Measurements from ENCODE around the gene CCN5.
A peak's percentile ranks its signal among the peaks of the same experiment; 100 is the strongest.

Gene CCN5

DNA sequence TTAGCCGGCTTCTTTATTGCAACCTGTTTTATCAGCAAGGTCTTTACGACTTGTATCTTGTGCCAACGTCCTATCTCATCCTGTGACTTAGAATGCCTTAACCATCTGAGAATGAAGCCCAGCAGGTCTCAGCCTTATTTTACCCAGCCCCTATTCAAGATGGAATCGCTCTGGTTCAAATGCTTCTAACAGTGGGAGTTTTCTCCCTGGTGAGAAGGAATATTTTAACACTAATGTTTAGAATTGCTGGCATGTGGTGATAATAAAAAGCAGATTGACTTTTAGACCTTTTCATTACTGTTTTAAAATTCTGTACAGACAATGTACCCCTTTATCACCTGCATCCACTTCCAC lies 20.6 kb downstream of the CCN5 start:
- Histone ChIP-seq H3K4me3 (ENCODE audit: insufficient read depth, low read depth, low read length) (no peak overlapping the region), H3K27ac (ENCODE audit: insufficient read depth, low read depth, low read length, poor library complexity, severe bottlenecking) (no peak overlapping the region), H3K27me3 (ENCODE audit: control insufficient read depth, insufficient read depth, low read length, poor library complexity, severe bottlenecking) (no peaks in the 10 kb centered on the region), H3K36me3 (ENCODE audit: control insufficient read depth, insufficient read depth, low read length) (no peaks in the 10 kb centered on the region), H3K4me1 (ENCODE audit: control insufficient read depth, insufficient read depth, low read length) (no peaks in the 10 kb centered on the region), H3K9me3 (ENCODE audit: control insufficient read depth, low read length) (no peaks in the 10 kb centered on the region)
- 95 to 97% methylated on average over 4 of the region's 4 CpGs for WGBS, 2 experiments

DNA sequence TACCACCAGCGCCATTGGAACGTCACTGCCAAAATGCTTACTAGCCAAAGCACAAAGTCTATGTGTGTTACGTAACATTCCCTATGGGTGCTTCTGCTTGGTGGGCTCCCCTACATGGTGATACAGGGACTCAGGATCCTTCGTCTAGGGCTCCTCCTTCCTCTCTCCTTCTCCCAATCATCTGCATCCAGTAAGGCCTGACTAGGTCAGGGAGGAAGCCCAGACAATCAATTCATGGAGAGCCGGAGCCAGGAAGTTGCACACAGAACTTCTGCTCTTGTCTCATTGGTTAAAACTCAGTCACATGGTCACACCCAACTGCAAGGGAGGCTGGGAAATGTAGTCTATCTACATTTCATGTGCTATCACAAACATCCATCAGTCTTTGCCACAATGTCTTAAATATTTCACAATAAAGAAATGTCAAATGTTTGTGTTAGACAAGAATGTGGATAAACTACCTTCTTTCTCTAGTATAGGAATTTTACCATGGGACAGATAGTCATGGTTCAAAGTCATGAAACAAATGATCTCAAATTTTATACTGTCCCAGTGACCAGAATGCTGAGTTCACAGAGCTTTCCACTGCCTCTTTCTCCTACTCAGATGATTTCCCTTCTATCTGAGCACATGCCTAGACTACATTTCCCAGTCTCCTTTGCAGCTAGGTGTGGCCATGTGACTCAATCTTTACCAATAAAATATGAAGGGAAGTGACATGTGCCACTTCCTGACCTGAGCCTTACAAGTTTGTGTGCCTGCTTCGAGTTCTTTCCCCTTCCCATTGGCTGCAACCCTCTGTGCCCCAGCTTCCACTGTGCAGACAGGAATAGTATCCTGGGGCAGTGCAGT lies 21.2 kb downstream of the CCN5 start:
- no peak overlapping the region for H3K4me3 ChIP-seq (ENCODE audit: insufficient read depth, low read depth, low read length)
- 67 to 71% methylated on average over 6 of the region's 6 CpGs for WGBS, 2 experiments
- peaks cover under 1% of the 10 kb centered on the region for H3K27me3 ChIP-seq (ENCODE audit: control insufficient read depth, insufficient read depth, low read length, poor library complexity, severe bottlenecking)
- H3K36me3 ChIP-seq (ENCODE audit: control insufficient read depth, insufficient read depth, low read length), result no peaks in the 10 kb centered on the region
- H3K4me1 ChIP-seq (ENCODE audit: control insufficient read depth, insufficient read depth, low read length), result no peaks in the 10 kb centered on the region
- H3K9me3 ChIP-seq (ENCODE audit: control insufficient read depth, low read length), result no peaks in the 10 kb centered on the region
- no peak overlapping the region for H3K27ac ChIP-seq (ENCODE audit: insufficient read depth, low read depth, low read length, poor library complexity, severe bottlenecking)

DNA sequence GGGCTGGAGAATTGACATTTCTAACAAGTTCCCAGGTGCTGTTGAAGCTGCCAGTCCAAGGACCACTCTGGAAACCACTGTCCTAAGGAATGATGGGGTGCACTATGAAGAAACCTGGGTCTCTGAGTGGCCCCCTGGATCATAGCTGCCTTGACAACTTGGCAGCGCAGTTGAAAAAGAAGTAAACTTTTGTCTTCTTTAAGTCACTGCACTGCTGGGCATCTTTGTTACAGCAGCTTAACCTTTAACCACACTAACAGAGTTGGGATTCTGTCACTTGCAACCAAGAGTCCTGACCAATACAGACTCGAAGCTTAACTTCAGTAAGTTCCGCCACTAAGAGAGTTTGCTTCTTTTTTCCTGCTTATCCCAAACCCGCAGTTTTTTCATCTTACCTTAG lies 21.9 kb downstream of the CCN5 start:
- no peaks in the 10 kb centered on the region for H3K4me1 ChIP-seq (ENCODE audit: control insufficient read depth, insufficient read depth, low read length)
- no peak overlapping the region for H3K4me3 ChIP-seq (ENCODE audit: insufficient read depth, low read depth, low read length)
- peaks cover 8% of the 10 kb centered on the region for H3K27me3 ChIP-seq (ENCODE audit: control insufficient read depth, insufficient read depth, low read length, poor library complexity, severe bottlenecking)
- H3K36me3 ChIP-seq (ENCODE audit: control insufficient read depth, insufficient read depth, low read length), result no peaks in the 10 kb centered on the region
- no peaks in the 10 kb centered on the region for H3K9me3 ChIP-seq (ENCODE audit: control insufficient read depth, low read length)
- 90 to 92% methylated on average over 4 of the region's 4 CpGs for WGBS, 2 experiments
- no peak overlapping the region for H3K27ac ChIP-seq (ENCODE audit: insufficient read depth, low read depth, low read length, poor library complexity, severe bottlenecking)

DNA sequence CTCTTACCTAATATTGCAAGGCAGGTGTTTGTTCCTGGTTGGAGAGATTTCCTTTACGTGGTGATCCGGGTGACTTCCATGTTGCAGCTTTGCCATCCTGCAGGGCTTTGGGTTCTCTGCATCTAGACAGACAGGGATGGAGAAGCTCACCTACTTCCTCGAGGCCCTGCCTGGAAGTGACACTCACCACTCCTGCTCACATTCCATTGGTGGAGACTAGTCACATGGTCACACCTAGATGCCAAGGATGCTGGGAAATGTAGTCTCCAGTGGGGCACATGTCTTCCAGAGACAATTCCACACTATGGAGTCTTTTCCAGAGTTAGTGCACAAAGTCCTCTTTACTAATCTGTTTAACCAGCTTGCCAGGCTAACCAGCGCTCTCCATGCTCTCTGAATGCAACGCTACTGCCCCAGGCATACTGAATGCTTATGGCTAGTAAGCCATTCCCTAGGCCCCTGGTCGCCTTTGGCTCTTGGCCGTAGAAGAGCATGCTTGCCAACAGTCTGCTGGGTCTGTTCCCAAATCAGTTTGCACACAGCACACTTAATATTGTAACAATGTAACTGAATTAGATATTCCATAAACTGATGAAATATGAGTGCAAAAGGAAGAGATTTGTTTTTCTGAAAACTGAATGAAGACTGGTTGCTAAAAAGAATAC lies 23.8 kb downstream of the CCN5 start:
- 76 to 78% methylated on average over 7 of the region's 7 CpGs for WGBS, 2 experiments
- Histone ChIP-seq H3K4me1 (ENCODE audit: control insufficient read depth, insufficient read depth, low read length) (no peaks in the 10 kb centered on the region), H3K4me3 (ENCODE audit: insufficient read depth, low read depth, low read length) (no peak overlapping the region), H3K36me3 (ENCODE audit: control insufficient read depth, insufficient read depth, low read length) (no peaks in the 10 kb centered on the region), H3K9me3 (ENCODE audit: control insufficient read depth, low read length) (no peaks in the 10 kb centered on the region), H3K27me3 (ENCODE audit: control insufficient read depth, insufficient read depth, low read length, poor library complexity, severe bottlenecking) (peaks cover 25% of the 10 kb centered on the region), H3K27ac (ENCODE audit: insufficient read depth, low read depth, low read length, poor library complexity, severe bottlenecking) (no peak overlapping the region)

DNA sequence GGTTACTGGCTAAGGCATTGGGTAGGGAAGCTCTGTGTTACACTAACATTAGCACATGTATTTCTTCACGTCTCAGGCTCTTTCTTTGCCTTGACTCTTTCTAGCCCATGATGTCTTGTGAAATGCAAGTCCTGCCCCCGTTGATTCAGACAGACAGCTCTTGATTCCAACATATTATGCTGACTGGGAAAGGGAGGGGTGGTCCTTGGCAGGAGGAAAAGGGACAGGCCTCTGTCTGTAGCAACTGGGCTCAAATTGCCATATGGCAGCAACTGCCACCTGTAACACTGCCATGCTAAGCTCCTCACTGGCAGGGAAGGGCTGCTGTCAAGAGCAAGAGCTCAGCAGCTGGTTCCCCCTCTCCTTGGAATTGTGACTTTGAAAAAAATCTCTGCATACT lies 24.8 kb downstream of the CCN5 start:
- Histone ChIP-seq H3K4me1 (ENCODE audit: control insufficient read depth, insufficient read depth, low read length) (no peaks in the 10 kb centered on the region), H3K27me3 (ENCODE audit: control insufficient read depth, insufficient read depth, low read length, poor library complexity, severe bottlenecking) (peaks cover 35% of the 10 kb centered on the region), H3K36me3 (ENCODE audit: control insufficient read depth, insufficient read depth, low read length) (no peaks in the 10 kb centered on the region), H3K27ac (ENCODE audit: insufficient read depth, low read depth, low read length, poor library complexity, severe bottlenecking) (no peak overlapping the region), H3K9me3 (ENCODE audit: control insufficient read depth, low read length) (no peaks in the 10 kb centered on the region), H3K4me3 (ENCODE audit: insufficient read depth, low read depth, low read length) (no peak overlapping the region)
- WGBS, 2 experiments, result 86 to 93% methylated on average over 2 of the region's 2 CpGs

DNA sequence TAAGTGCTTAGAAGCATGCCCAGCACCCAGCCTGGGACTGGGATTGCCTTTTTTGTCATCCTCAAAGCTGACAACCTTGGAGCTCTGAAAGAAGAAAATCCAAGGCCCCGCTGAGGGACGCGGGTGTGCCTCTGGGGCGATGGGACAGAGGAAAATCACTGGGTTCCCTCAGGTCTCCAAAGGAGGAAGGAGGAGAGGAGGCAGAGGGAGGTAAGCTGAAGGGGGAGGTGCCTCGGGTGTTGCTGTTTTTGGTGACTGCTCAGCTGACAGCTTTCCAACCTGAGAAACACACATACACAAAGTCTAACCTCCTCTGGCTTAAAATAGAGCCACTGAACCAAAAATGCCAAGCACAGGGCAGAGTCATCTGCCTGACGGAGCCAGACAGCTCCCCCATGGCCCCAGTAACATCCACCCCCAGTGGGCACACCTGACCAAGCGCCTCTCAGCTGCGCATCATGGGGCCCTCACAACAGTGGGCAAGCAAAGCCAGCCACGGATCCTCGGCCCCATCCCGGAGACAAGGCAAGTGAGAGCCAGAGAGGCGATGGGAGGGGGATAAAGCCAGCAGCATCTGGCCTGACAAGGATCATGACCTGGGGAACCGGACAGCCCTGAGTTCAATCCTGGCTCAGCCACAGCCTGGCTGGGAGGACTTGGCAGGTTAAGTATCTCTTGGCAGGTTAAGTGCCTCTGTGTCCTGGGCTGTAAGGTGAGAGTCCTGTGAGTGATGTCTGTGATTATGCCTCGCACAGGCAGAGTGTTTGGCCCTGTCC lies 27.3 kb downstream of the CCN5 start:
- H3K27me3 ChIP-seq (ENCODE audit: control insufficient read depth, insufficient read depth, low read length, poor library complexity, severe bottlenecking), result peaks cover 60% of the 10 kb centered on the region
- H3K4me3 ChIP-seq (ENCODE audit: insufficient read depth, low read depth, low read length), result no peak overlapping the region
- H3K36me3 ChIP-seq (ENCODE audit: control insufficient read depth, insufficient read depth, low read length), result no peaks in the 10 kb centered on the region
- no peaks in the 10 kb centered on the region for H3K9me3 ChIP-seq (ENCODE audit: control insufficient read depth, low read length)
- no peak overlapping the region for H3K27ac ChIP-seq (ENCODE audit: insufficient read depth, low read depth, low read length, poor library complexity, severe bottlenecking)
- 84% methylated on average over 14 of the region's 14 CpGs for WGBS, 2 experiments
- H3K4me1 ChIP-seq (ENCODE audit: control insufficient read depth, insufficient read depth, low read length), result peaks cover 6% of the 10 kb centered on the region

DNA sequence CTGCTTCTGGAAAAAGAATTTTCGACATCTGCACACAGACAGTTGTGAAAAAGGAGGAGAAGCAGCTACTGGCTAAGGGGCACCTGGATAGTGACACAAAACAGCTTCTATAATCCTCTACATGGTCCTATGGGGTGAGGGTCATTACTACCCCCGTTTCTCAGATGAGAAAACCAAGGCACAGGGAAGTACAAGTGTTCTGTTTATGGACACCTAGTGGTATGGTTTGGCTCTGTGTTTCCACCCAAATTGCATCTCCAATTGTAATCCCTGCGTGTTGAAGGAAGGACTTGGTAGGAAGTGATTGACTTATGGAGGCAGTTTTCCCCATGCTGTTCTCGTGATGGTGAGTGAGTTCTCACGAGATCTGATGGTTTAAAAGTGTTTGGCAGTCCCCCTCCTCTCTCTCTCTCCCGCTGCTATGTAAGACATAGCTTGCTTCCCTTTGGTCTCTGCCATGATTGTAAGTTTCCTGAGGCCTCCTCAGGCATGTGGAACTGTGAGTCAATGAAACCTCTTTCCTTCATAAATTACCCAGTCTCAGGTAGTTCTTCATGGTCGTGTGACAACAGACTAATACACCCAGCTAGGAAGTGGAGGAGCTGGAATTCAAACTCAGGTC lies 28.0 kb downstream of the CCN5 start:
- H3K27ac ChIP-seq (ENCODE audit: insufficient read depth, low read depth, low read length, poor library complexity, severe bottlenecking), result no peak overlapping the region
- H3K9me3 ChIP-seq (ENCODE audit: control insufficient read depth, low read length), result no peaks in the 10 kb centered on the region
- peaks cover 6% of the 10 kb centered on the region for H3K4me1 ChIP-seq (ENCODE audit: control insufficient read depth, insufficient read depth, low read length)
- peaks cover 60% of the 10 kb centered on the region for H3K27me3 ChIP-seq (ENCODE audit: control insufficient read depth, insufficient read depth, low read length, poor library complexity, severe bottlenecking)
- no peaks in the 10 kb centered on the region for H3K36me3 ChIP-seq (ENCODE audit: control insufficient read depth, insufficient read depth, low read length)
- 80 to 82% methylated on average over 7 of the region's 7 CpGs for WGBS, 2 experiments
- no peak overlapping the region for H3K4me3 ChIP-seq (ENCODE audit: insufficient read depth, low read depth, low read length)

DNA sequence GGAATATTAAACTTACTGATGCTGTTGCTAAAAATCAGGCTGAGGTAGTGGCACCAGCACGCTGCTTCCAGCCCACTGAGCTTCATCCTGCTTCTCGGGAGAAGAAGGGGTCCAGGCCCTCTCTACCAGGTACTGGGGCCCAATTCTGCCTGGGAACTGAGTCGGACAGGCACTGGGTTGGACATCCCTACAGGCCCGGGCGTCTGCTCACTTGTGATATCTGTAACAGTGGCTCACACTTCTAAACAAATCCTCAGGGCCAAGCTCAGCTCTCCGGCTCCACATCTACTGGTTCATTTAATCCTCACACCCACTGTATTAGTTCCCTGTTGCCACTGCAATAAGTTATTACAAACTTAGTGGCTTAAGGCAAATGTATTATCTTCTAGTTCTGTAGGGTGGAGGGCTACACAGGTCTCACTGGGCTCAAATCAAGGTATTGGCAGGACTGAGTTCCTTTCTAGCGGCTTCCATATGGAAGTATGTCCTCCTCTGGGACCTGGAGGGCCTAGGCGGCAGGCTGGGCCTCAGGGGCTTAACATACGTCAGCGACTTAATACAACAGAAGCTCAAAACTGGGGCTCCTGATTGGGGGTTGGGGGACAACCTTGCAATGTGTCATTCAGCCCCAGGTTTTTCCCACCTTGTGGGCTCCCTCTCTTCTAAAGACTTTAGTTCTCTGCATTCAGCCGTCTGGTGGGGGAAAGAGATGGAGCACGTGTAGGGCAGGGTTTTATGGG lies 28.9 kb downstream of the CCN5 start:
- Histone ChIP-seq H3K4me3 (ENCODE audit: insufficient read depth, low read depth, low read length) (no peak overlapping the region), H3K27ac (ENCODE audit: insufficient read depth, low read depth, low read length, poor library complexity, severe bottlenecking) (no peak overlapping the region), H3K4me1 (ENCODE audit: control insufficient read depth, insufficient read depth, low read length) (peaks cover 6% of the 10 kb centered on the region), H3K9me3 (ENCODE audit: control insufficient read depth, low read length) (no peaks in the 10 kb centered on the region), H3K27me3 (ENCODE audit: control insufficient read depth, insufficient read depth, low read length, poor library complexity, severe bottlenecking) (peaks cover 60% of the 10 kb centered on the region), H3K36me3 (ENCODE audit: control insufficient read depth, insufficient read depth, low read length) (no peaks in the 10 kb centered on the region)
- WGBS, 2 experiments, result 88 to 92% methylated on average over 12 of the region's 12 CpGs

DNA sequence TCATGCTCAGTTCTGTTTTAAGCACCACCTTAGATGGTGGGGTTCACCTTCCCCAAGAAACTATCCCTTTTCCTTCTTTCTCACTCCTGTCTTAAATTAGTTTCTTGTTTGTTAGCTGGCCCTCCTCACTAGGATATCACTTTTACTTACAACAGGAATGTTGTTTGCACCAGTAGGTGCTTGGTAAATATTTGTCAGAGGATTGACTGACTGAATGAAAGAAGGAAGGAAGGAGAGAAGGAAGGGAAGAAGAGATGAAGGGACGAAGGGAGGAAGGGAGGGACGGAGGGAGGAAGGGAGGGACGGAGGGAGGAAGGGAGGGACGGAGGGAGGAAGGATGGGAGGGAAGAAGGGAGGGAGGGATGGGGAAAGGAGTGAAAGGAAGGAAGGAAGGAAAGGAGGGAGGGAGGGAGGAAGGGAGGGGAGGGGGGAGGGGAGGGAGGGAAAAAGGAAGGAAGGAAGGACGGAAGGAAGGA lies 30.0 kb downstream of the CCN5 start:
- Histone ChIP-seq H3K4me3 (ENCODE audit: insufficient read depth, low read depth, low read length) (peak overlapping the region; percentile 46), H3K36me3 (ENCODE audit: control insufficient read depth, insufficient read depth, low read length) (no peaks in the 10 kb centered on the region), H3K4me1 (ENCODE audit: control insufficient read depth, insufficient read depth, low read length) (peaks cover 6% of the 10 kb centered on the region), H3K27ac (ENCODE audit: insufficient read depth, low read depth, low read length, poor library complexity, severe bottlenecking) (no peak overlapping the region), H3K27me3 (ENCODE audit: control insufficient read depth, insufficient read depth, low read length, poor library complexity, severe bottlenecking) (peaks cover 60% of the 10 kb centered on the region), H3K9me3 (ENCODE audit: control insufficient read depth, low read length) (no peaks in the 10 kb centered on the region)
- 41 to 44% methylated on average over 5 of the region's 5 CpGs for WGBS, 2 experiments

Data from ectodermal cell (in vitro differentiated cells).